Measurements from ENCODE around the gene NRG3. TPM values are rescaled to one million over a fixed set of nuclear protein-coding genes. Genes with fewer than 3 reads are reported as not detected.

Gene NRG3
- total RNA-seq, 6 donors from 2014 or later, result 0.44 to 2.7 (median 1.5) TPM; not detected in 1

GRCh38 chr10:82378146-82378545 is 503.2 kb downstream of the NRG3 start:
- Histone ChIP-seq H3K27ac (no peak overlapping the region), H3K36me3 (no peaks in the 10 kb centered on the region), H3K9me3 (no peaks in the 10 kb centered on the region), H3K4me3 (no peak overlapping the region), H3K4me1 (peaks cover 0 to 4% (median 0%) of the 10 kb centered on the region in 4 donors), H3K27me3 (no peaks in the 10 kb centered on the region)
- WGBS, 2 donors, result 16 to 41% methylated on average over 2 of the region's 2 CpGs
- peak in 1 of 2 donors; percentile 68 for DNase-seq
- no peak for TF ChIP-seq POLR2A (IDR thresholded peaks at IDR 0.05)
- TF ChIP-seq CTCF (IDR thresholded peaks at IDR 0.05), result no peak
- TF ChIP-seq EP300 (IDR thresholded peaks at IDR 0.05), result no peak
- TF ChIP-seq POLR2AphosphoS5 (IDR thresholded peaks at IDR 0.05), result no peak
- peak in 1 of 2 donors; percentile 48 for ATAC-seq (ENCODE audit: low FRiP score in 2 of 2)

GRCh38 chr10:82383350-82383749 is 508.4 kb downstream of the NRG3 start:
- TF ChIP-seq EP300 (IDR thresholded peaks at IDR 0.05) (no peak), POLR2A (IDR thresholded peaks at IDR 0.05) (no peak), POLR2AphosphoS5 (IDR thresholded peaks at IDR 0.05) (no peak), CTCF (IDR thresholded peaks at IDR 0.05) (no peak)
- DNase-seq, result no peak
- Histone ChIP-seq H3K27me3 (no peaks in the 10 kb centered on the region), H3K9me3 (no peaks in the 10 kb centered on the region), H3K27ac (no peak overlapping the region), H3K4me1 (peaks cover 0 to under 1% (median 0%) of the 10 kb centered on the region in 4 donors), H3K4me3 (no peak overlapping the region), H3K36me3 (no peaks in the 10 kb centered on the region)
- ATAC-seq (ENCODE audit: low FRiP score in 2 of 2), result no peak

- TF ChIP-seq POLR2AphosphoS5 (IDR thresholded peaks at IDR 0.05), result no peak
- TF ChIP-seq EP300 (IDR thresholded peaks at IDR 0.05), result no peak
- TF ChIP-seq POLR2A (IDR thresholded peaks at IDR 0.05), result no peak
- TF ChIP-seq CTCF (IDR thresholded peaks at IDR 0.05), result no peak
- no peak for DNase-seq
- no peaks in the 10 kb centered on the region for H3K9me3 ChIP-seq
- no peak overlapping the region for H3K27ac ChIP-seq
- no peak overlapping the region for H3K4me3 ChIP-seq
- no peaks in the 10 kb centered on the region for H3K36me3 ChIP-seq
- no peaks in the 10 kb centered on the region for H3K4me1 ChIP-seq
- H3K27me3 ChIP-seq, result no peaks in the 10 kb centered on the region
- ATAC-seq (ENCODE audit: low FRiP score in 2 of 2), result no peak
- 54 to 64% methylated on average over 5 of the region's 5 CpGs for WGBS, 2 donors
These were observed 516.1 kb downstream of the NRG3 start for GRCh38 chr10:82390866-82391658.

- no peaks in the 10 kb centered on the region for H3K9me3 ChIP-seq
- no peak overlapping the region for H3K4me3 ChIP-seq
- no peaks in the 10 kb centered on the region for H3K27me3 ChIP-seq
- no peaks in the 10 kb centered on the region for H3K36me3 ChIP-seq
- no peak overlapping the region for H3K27ac ChIP-seq
- WGBS, 2 donors, result 81 to 86% methylated on average over 4 of the region's 4 CpGs
- no peaks in the 10 kb centered on the region for H3K4me1 ChIP-seq
- no peak for ATAC-seq (ENCODE audit: low FRiP score in 2 of 2)
- no peak for DNase-seq
- TF ChIP-seq EP300 (IDR thresholded peaks at IDR 0.05) (no peak), POLR2AphosphoS5 (IDR thresholded peaks at IDR 0.05) (no peak), POLR2A (IDR thresholded peaks at IDR 0.05) (no peak), CTCF (IDR thresholded peaks at IDR 0.05) (no peak)
These were observed 517.0 kb downstream of the NRG3 start for GRCh38 chr10:82391971-82392370.

GRCh38 chr10:82392533-82392932 is 517.5 kb downstream of the NRG3 start:
- no peaks in the 10 kb centered on the region for H3K9me3 ChIP-seq
- no peak overlapping the region for H3K4me3 ChIP-seq
- no peaks in the 10 kb centered on the region for H3K27me3 ChIP-seq
- no peaks in the 10 kb centered on the region for H3K36me3 ChIP-seq
- no peak overlapping the region for H3K27ac ChIP-seq
- no peaks in the 10 kb centered on the region for H3K4me1 ChIP-seq
- DNase-seq, result no peak
- ATAC-seq (ENCODE audit: low FRiP score in 2 of 2), result no peak
- TF ChIP-seq POLR2AphosphoS5 (IDR thresholded peaks at IDR 0.05) (no peak), POLR2A (IDR thresholded peaks at IDR 0.05) (no peak), CTCF (IDR thresholded peaks at IDR 0.05) (no peak), EP300 (IDR thresholded peaks at IDR 0.05) (no peak)

Data from upper lobe of left lung (tissue), 6 donors.